ENCODE results near the gene SLC6A11. TPM values are rescaled to one million over a fixed set of nuclear protein-coding genes. Genes with fewer than 3 reads are reported as not detected.

The SLC6A11 gene
- total RNA-seq, 8 experiments from 2014 or later: 0.20 to 22.9 (median 0.71) TPM; not detected in 1

GRCh38 chr3:10956986-10957385 is 141.0 kb downstream of the SLC6A11 start:
- Histone ChIP-seq H3K4me1 (replicated peaks in 1 of 2) (no peaks in the 10 kb centered on the region), H3K27ac (no peak overlapping the region), H3K4me3 (no peak overlapping the region)
- no peak for ATAC-seq (replicated peaks in 6 of 8)
- WGBS, 10 experiments: 8 to 67% (median 60%) methylated on average over 1 to 3 of the region's 6 CpGs; no CpG with 5 or more reads in 7 of the 10 experiments
- in situ Hi-C loops (cut with MboI; ENCODE audit: low pct_unique_long_range_greater_than_20kb in 2 of 9, low sequenced_read_pairs in 9 of 9, unreplicated experiment in 9 of 9): no loop called here

GRCh38 chr3:10957976-10958749 is 142.1 kb downstream of the SLC6A11 start:
- in situ Hi-C loops (cut with MboI; ENCODE audit: low pct_unique_long_range_greater_than_20kb in 2 of 9, low sequenced_read_pairs in 9 of 9, unreplicated experiment in 9 of 9): no loop called here
- ATAC-seq (replicated peaks in 6 of 8): no peak
- no peaks in the 10 kb centered on the region for H3K4me1 ChIP-seq (replicated peaks in 1 of 2)
- no peak overlapping the region for H3K27ac ChIP-seq
- WGBS, 10 experiments: 0 to 95% (median 71%) methylated on average over 1 to 8 of the region's 17 CpGs; no CpG with 5 or more reads in 3 of the 10 experiments
- H3K4me3 ChIP-seq: no peak overlapping the region

GRCh38 chr3:10960255-10960654 is 144.2 kb downstream of the SLC6A11 start:
- WGBS, 10 experiments: 0 to 70% (median 13%) methylated on average over 1 to 4 of the region's 6 CpGs; no CpG with 5 or more reads in 5 of the 10 experiments
- Histone ChIP-seq H3K27ac (no peak overlapping the region), H3K4me3 (no peak overlapping the region), H3K4me1 (replicated peaks in 1 of 2) (no peaks in the 10 kb centered on the region)
- in situ Hi-C loops (cut with MboI; ENCODE audit: low pct_unique_long_range_greater_than_20kb in 2 of 9, low sequenced_read_pairs in 9 of 9, unreplicated experiment in 9 of 9): no loop called here
- peak in 5 of 8 experiments; percentile 64 to 89 (median 78) for ATAC-seq (replicated peaks in 6 of 8)

- H3K4me3 ChIP-seq: no peak overlapping the region
- WGBS, 10 experiments: 20 to 87% (median 29%) methylated on average over 1 to 2 of the region's 2 CpGs; no CpG with 5 or more reads in 7 of the 10 experiments
- no peaks in the 10 kb centered on the region for H3K4me1 ChIP-seq (replicated peaks in 1 of 2)
- ATAC-seq (replicated peaks in 6 of 8): peak in 1 of 8 experiments; percentile 54
- no peak overlapping the region for H3K27ac ChIP-seq
- in situ Hi-C loops (cut with MboI; ENCODE audit: low pct_unique_long_range_greater_than_20kb in 2 of 9, low sequenced_read_pairs in 9 of 9, unreplicated experiment in 9 of 9): no loop called here
Measured at GRCh38 chr3:10961921-10962320, 145.9 kb downstream of the SLC6A11 start.

GRCh38 chr3:10962481-10963036 is 146.5 kb downstream of the SLC6A11 start:
- H3K4me1 ChIP-seq (replicated peaks in 1 of 2): no peaks in the 10 kb centered on the region

GRCh38 chr3:10964537-10965167 is 148.6 kb downstream of the SLC6A11 start:
- 13 to 100% (median 50%) methylated on average over 1 to 3 of the region's 6 CpGs; no CpG with 5 or more reads in 3 of the 10 experiments for WGBS, 10 experiments
- peak in 3 of 8 experiments; percentile 20 to 74 (median 26) for ATAC-seq (replicated peaks in 6 of 8)
- no peak overlapping the region for H3K4me3 ChIP-seq
- peaks cover 0 to 6% of the 10 kb centered on the region in 2 donors for H3K4me1 ChIP-seq (replicated peaks in 1 of 2)
- in situ Hi-C loops (cut with MboI; ENCODE audit: low pct_unique_long_range_greater_than_20kb in 2 of 9, low sequenced_read_pairs in 9 of 9, unreplicated experiment in 9 of 9): no loop called here
- H3K27ac ChIP-seq: no peak overlapping the region

More at GRCh38 chr3:10962481-10963036, 146.5 kb downstream of the SLC6A11 start:
- no peak for ATAC-seq (replicated peaks in 6 of 8)
- no peak overlapping the region for H3K4me3 ChIP-seq
- WGBS, 10 experiments: 3 to 71% (median 38%) methylated on average over 1 to 5 of the region's 5 CpGs; no CpG with 5 or more reads in 2 of the 10 experiments
- H3K27ac ChIP-seq: no peak overlapping the region
- in situ Hi-C loops (cut with MboI; ENCODE audit: low pct_unique_long_range_greater_than_20kb in 2 of 9, low sequenced_read_pairs in 9 of 9, unreplicated experiment in 9 of 9): no loop called here

GRCh38 chr3:10968401-10968800 is 152.4 kb downstream of the SLC6A11 start:
- Histone ChIP-seq H3K27ac (no peak overlapping the region), H3K4me1 (replicated peaks in 1 of 2) (peaks cover 0 to 6% of the 10 kb centered on the region in 2 donors), H3K4me3 (no peak overlapping the region)
- in situ Hi-C loops (cut with MboI; ENCODE audit: low pct_unique_long_range_greater_than_20kb in 2 of 9, low sequenced_read_pairs in 9 of 9, unreplicated experiment in 9 of 9): no loop called here
- ATAC-seq (replicated peaks in 6 of 8): peak in 7 of 8 experiments; percentile 37 to 79 (median 72)
- WGBS, 10 experiments: 0 to 6% methylated on average over 1 to 3 of the region's 4 CpGs; no CpG with 5 or more reads in 8 of the 10 experiments

GRCh38 chr3:10970306-10970960 is 154.4 kb downstream of the SLC6A11 start:
- 0 to 80% (median 56%) methylated on average over 1 to 3 of the region's 5 CpGs; no CpG with 5 or more reads in 2 of the 10 experiments for WGBS, 10 experiments
- no peak overlapping the region for H3K27ac ChIP-seq
- no peak for ATAC-seq (replicated peaks in 6 of 8)
- H3K4me3 ChIP-seq: no peak overlapping the region
- in situ Hi-C loops (cut with MboI; ENCODE audit: low pct_unique_long_range_greater_than_20kb in 2 of 9, low sequenced_read_pairs in 9 of 9, unreplicated experiment in 9 of 9): no loop called here
- peaks cover 0 to 6% of the 10 kb centered on the region in 2 donors for H3K4me1 ChIP-seq (replicated peaks in 1 of 2)

GRCh38 chr3:10972072-10972782 is 156.2 kb downstream of the SLC6A11 start:
- ATAC-seq (replicated peaks in 6 of 8): peak in 5 of 8 experiments; percentile 23 to 75 (median 54)
- Histone ChIP-seq H3K27ac (no peak overlapping the region), H3K4me1 (replicated peaks in 1 of 2) (peaks cover 0 to 6% of the 10 kb centered on the region in 2 donors), H3K4me3 (no peak overlapping the region)
- in situ Hi-C loops (cut with MboI; ENCODE audit: low pct_unique_long_range_greater_than_20kb in 2 of 9, low sequenced_read_pairs in 9 of 9, unreplicated experiment in 9 of 9): no loop called here
- WGBS, 10 experiments: 13 to 67% (median 30%) methylated on average over 1 to 8 of the region's 10 CpGs; no CpG with 5 or more reads in 5 of the 10 experiments

GRCh38 chr3:10973046-10973595 is 157.1 kb downstream of the SLC6A11 start:
- Histone ChIP-seq H3K4me3 (no peak overlapping the region), H3K4me1 (replicated peaks in 1 of 2) (peaks cover 0 to 11% of the 10 kb centered on the region in 2 donors), H3K27ac (no peak overlapping the region)
- no peak for ATAC-seq (replicated peaks in 6 of 8)
- WGBS, 10 experiments: 33 to 87% (median 68%) methylated on average over 1 to 10 of the region's 13 CpGs; no CpG with 5 or more reads in 4 of the 10 experiments
- in situ Hi-C loops (cut with MboI; ENCODE audit: low pct_unique_long_range_greater_than_20kb in 2 of 9, low sequenced_read_pairs in 9 of 9, unreplicated experiment in 9 of 9): no loop called here

- H3K27ac ChIP-seq: no peak overlapping the region
- ATAC-seq (replicated peaks in 6 of 8): no peak
- peaks cover 0 to 7% of the 10 kb centered on the region in 2 donors for H3K4me1 ChIP-seq (replicated peaks in 1 of 2)
- WGBS, 10 experiments: 37 to 100% (median 82%) methylated on average over 1 to 4 of the region's 7 CpGs; no CpG with 5 or more reads in 5 of the 10 experiments
- in situ Hi-C loops (cut with MboI; ENCODE audit: low pct_unique_long_range_greater_than_20kb in 2 of 9, low sequenced_read_pairs in 9 of 9, unreplicated experiment in 9 of 9): no loop called here
- no peak overlapping the region for H3K4me3 ChIP-seq
Measured at GRCh38 chr3:10974131-10974530, 158.1 kb downstream of the SLC6A11 start.

All from motor neuron (in vitro differentiated cells).